ENCODE data around the gene FOLR3.

GRCh38 chr11:72129381-72129780 is 6.1 kb upstream of the FOLR3 start:
- TF ChIP-seq POLR2A (IDR thresholded peaks at IDR 0.05; ENCODE audit: low read length) = no peak
- no peak for TF ChIP-seq GATA1 (IDR thresholded peaks at IDR 0.05; ENCODE audit: low read depth, low read length)
